HG03469 (cell line): Measurements from ENCODE around the gene CACNA1C.

Experiments
- ATAC-seq: cut with Tn5 transposase; IDR thresholded peaks from one replicate; pipeline ENCODE4 v1.9.1; 2021; ENCODE audit warnings: mild to moderate bottlenecking, moderate library complexity, moderate number of reproducible peaks; ENCODE audit not compliant: unreplicated experiment

The CACNA1C gene

GRCh38 chr12:2167231-2167630, 114.4 kb downstream of the CACNA1C start:
- ATAC-seq: no peak

GRCh38 chr12:2168808-2169207, 116.0 kb downstream of the CACNA1C start:
- no peak for ATAC-seq

- ATAC-seq: no peak
Observed at GRCh38 chr12:2169489-2169888, 116.7 kb downstream of the CACNA1C start.

- ATAC-seq: no peak
Observed at GRCh38 chr12:2169940-2170339, 117.2 kb downstream of the CACNA1C start.

GRCh38 chr12:2170376-2170775, 117.6 kb downstream of the CACNA1C start:
- no peak for ATAC-seq

GRCh38 chr12:2171672-2172426, 119.1 kb downstream of the CACNA1C start:
- no peak for ATAC-seq

- ATAC-seq: no peak
Observed at GRCh38 chr12:2172491-2173214, 119.9 kb downstream of the CACNA1C start.

GRCh38 chr12:2173971-2174370, 121.2 kb downstream of the CACNA1C start:
- ATAC-seq: no peak

GRCh38 chr12:2177003-2177402, 124.2 kb downstream of the CACNA1C start:
- no peak for ATAC-seq

GRCh38 chr12:2177751-2178150, 125.0 kb downstream of the CACNA1C start:
- ATAC-seq: no peak

GRCh38 chr12:2179058-2179457, 126.3 kb downstream of the CACNA1C start:
- ATAC-seq: no peak

GRCh38 chr12:2179953-2180736, 127.4 kb downstream of the CACNA1C start:
- ATAC-seq: no peak

- ATAC-seq: no peak
Observed at GRCh38 chr12:2180737-2181082, 127.9 kb downstream of the CACNA1C start.

- no peak for ATAC-seq
Observed at GRCh38 chr12:2183556-2184541, 131.1 kb downstream of the CACNA1C start.

- no peak for ATAC-seq
Observed at GRCh38 chr12:2185751-2186341, 133.1 kb downstream of the CACNA1C start.

- no peak for ATAC-seq
Observed at GRCh38 chr12:2187195-2187945, 134.6 kb downstream of the CACNA1C start.

- ATAC-seq: no peak
Observed at GRCh38 chr12:2190085-2190484, 137.3 kb downstream of the CACNA1C start.

GRCh38 chr12:2190896-2191533, 138.2 kb downstream of the CACNA1C start:
- ATAC-seq: no peak
